CD4-positive, CD25-positive, alpha-beta regulatory T cell (primary cell): Measurements from ENCODE around the gene SLC41A3. TPM values are rescaled to one million over a fixed set of nuclear protein-coding genes. Genes with fewer than 3 reads are reported as not detected.
"Not testable (repeated sequence)": the region's sequence is repeated elsewhere in the genome, so short reads cannot be mapped to it uniquely, and the experiment has no call there.

Experiments used
- ATAC-seq, 2 donors: fragments of 150-1000 bp; cut with Tn5 transposase; one replicate each; pipeline ENCODE4 v1.10.0; 2021; ENCODE audit warnings: low read depth in 2 of 2, moderate number of reproducible peaks in 2 of 2, moderate library complexity in 1 of 2
- DNase-seq, 3 donors: peaks; one replicate each; pipeline versions ENCODE4 v3.0.0 to v3.0.0-alpha.2; 2012 to 2022; ENCODE audit warnings: mixed read lengths in 1 of 3
- H3K27ac ChIP-seq: one replicate; pipeline ENCODE4 v1.7.0; 2013; ENCODE audit warnings: mild to moderate bottlenecking, low read length; ENCODE audit not compliant: insufficient read depth, poor library complexity, severe bottlenecking
- H3K27me3 ChIP-seq: one replicate; pipeline ENCODE4 v1.7.0; 2013; ENCODE audit warnings: low read length; ENCODE audit not compliant: control insufficient read depth, insufficient read depth
- H3K36me3 ChIP-seq: one replicate; pipeline ENCODE4 v1.7.0; 2013; ENCODE audit warnings: mild to moderate bottlenecking, low read length, moderate library complexity; ENCODE audit not compliant: control insufficient read depth, insufficient read depth
- H3K4me1 ChIP-seq: 2 replicates; pipeline ENCODE4 v1.7.0; 2013; ENCODE audit warnings: mild to moderate bottlenecking, low read length; ENCODE audit not compliant: insufficient read depth, control insufficient read depth, poor library complexity, severe bottlenecking
- H3K4me3 ChIP-seq: one replicate; pipeline ENCODE4 v1.7.0; 2013; ENCODE audit warnings: low read depth, mild to moderate bottlenecking, low read length, moderate library complexity
- H3K9me3 ChIP-seq, 2 experiments: 1 replicate in 1 of 2; 2 replicates in 1 of 2; pipeline ENCODE4 v1.7.0; 2013; ENCODE audit warnings: low read length in 2 of 2, mild to moderate bottlenecking in 1 of 2, moderate library complexity in 1 of 2; ENCODE audit not compliant: control insufficient read depth in 2 of 2
- H3K27ac Mint-ChIP-seq, 3 donors: one replicate each; pipeline ENCODE4 v1.8.0; 2020 to 2022; ENCODE audit warnings: mild to moderate bottlenecking in 3 of 3, mixed read lengths in 3 of 3, moderate library complexity in 2 of 3
- H3K27me3 Mint-ChIP-seq: one replicate; pipeline ENCODE4 v1.8.0; 2022; ENCODE audit warnings: mild to moderate bottlenecking, mixed read lengths
- H3K36me3 Mint-ChIP-seq: one replicate; pipeline ENCODE4 v1.8.0; 2020; ENCODE audit warnings: mixed read lengths
- H3K4me1 Mint-ChIP-seq, 4 donors: one replicate each; pipeline ENCODE4 v1.8.0; 2020 to 2022; ENCODE audit warnings: mixed read lengths in 4 of 4, mild to moderate bottlenecking in 1 of 4
- H3K4me3 Mint-ChIP-seq, 4 donors: one replicate each; pipeline ENCODE4 v1.8.0; 2020 to 2022; ENCODE audit warnings: mild to moderate bottlenecking in 4 of 4, mixed read lengths in 4 of 4, moderate library complexity in 3 of 4
- H3K9me3 Mint-ChIP-seq, 7 donors: one replicate each; pipeline ENCODE4 v1.8.0; 2020 to 2022; ENCODE audit warnings: mixed read lengths in 7 of 7, mild to moderate bottlenecking in 3 of 7, moderate library complexity in 2 of 7
- polyA plus RNA-seq, 4 donors: library from polyadenylated mRNA; unstranded; fragments of 300-500 nt; fragmentation: Illumina TruSeq; gene quantifications; one replicate each; pipeline ENCODE4 v1.2.3, GENCODE V29; 2021
- total RNA-seq: library from RNA; stranded (reverse); gene quantifications from one replicate; pipeline ENCODE4 v1.2.3, GENCODE V29; 2022

Gene SLC41A3
- total and polyA plus RNA-seq, 5 donors from 2014 or later: 31.2 to 51.3 (median 40.3) TPM

- Mint-ChIP-seq H3K27ac (no peak overlapping the region), H3K4me3 (no peak overlapping the region), H3K4me1 (no peaks in the 10 kb centered on the region), H3K9me3 (peaks cover 0 to 2% (median 0%) of the 10 kb centered on the region in 7 donors), H3K36me3 (no peaks in the 10 kb centered on the region), H3K27me3 (peaks cover 11% of the 10 kb centered on the region)
- DNase-seq (no peak), ATAC-seq (no peak)
- Histone ChIP-seq H3K9me3 (no peaks in the 10 kb centered on the region), H3K36me3 (no peaks in the 10 kb centered on the region), H3K27me3 (peaks cover 7% of the 10 kb centered on the region), H3K4me3 (no peak overlapping the region), H3K27ac (no peak overlapping the region), H3K4me1 (no peaks in the 10 kb centered on the region)
Measured at GRCh38 chr3:125958511-125959316, 125.2 kb downstream of the SLC41A3 start.

DNA sequence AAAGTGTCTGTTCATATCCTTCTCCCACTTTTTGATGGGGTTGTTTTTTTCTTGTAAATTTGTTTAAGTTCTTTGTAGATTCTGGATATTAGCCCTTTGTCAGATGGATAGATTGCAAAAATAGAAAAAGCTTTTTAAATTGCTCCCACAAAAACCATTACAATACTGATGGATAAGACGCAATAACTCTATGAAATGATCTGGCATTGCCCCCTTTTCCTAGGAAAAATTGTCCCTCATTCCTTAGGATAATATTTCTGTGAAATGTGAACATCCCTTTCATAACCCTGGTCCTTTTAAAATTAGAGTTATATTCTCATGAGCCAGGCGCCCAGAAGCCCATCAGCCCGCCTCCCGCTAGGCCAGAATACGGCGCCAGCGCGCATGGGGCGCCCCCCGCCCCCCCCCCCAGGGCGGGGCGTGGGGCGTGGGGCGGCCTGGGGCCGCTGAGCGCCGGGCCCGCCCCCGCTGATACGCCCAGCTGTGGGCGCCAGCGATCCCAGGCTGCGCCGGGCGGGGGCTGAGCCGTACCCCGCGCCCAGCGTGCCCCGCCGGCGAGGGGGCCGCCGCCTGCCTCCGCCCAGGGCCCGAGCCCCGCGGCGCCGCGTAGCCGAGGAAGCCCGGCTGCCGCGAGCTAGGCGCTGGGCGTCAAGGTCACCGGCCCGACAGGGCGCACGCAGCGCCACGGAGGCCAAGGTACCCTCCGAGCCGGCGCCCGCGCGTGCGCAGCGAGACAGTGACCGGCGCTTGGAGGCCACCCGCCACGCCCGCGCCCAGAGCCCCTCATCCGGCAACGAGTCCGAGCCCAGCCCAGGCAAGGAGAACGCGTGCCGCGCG, 126.0 kb downstream of the SLC41A3 start:
- H3K9me3 Mint-ChIP-seq: peaks cover 0 to 2% (median 0%) of the 10 kb centered on the region in 7 donors
- H3K27me3 ChIP-seq: peaks cover 7% of the 10 kb centered on the region
- H3K4me3 ChIP-seq: no peak overlapping the region
- H3K4me1 Mint-ChIP-seq: no peaks in the 10 kb centered on the region
- no peaks in the 10 kb centered on the region for H3K36me3 Mint-ChIP-seq
- no peaks in the 10 kb centered on the region for H3K36me3 ChIP-seq
- no peaks in the 10 kb centered on the region for H3K4me1 ChIP-seq
- no peak overlapping the region for H3K27ac Mint-ChIP-seq
- H3K9me3 ChIP-seq: no peaks in the 10 kb centered on the region
- ATAC-seq (no peak), DNase-seq (no peak)
- peaks cover 11% of the 10 kb centered on the region for H3K27me3 Mint-ChIP-seq
- no peak overlapping the region for H3K27ac ChIP-seq
- H3K4me3 Mint-ChIP-seq: no peak overlapping the region

GRCh38 chr3:125957020-125957419, 126.9 kb downstream of the SLC41A3 start:
- not testable (repeated sequence) for H3K9me3 ChIP-seq, H3K4me1 Mint-ChIP-seq, H3K9me3 Mint-ChIP-seq, H3K36me3 Mint-ChIP-seq, H3K4me3 ChIP-seq, H3K4me1 ChIP-seq, ATAC-seq, H3K27ac ChIP-seq, H3K36me3 ChIP-seq, DNase-seq, H3K27me3 ChIP-seq, H3K4me3 Mint-ChIP-seq, H3K27ac Mint-ChIP-seq
- peaks cover 18% of the 10 kb centered on the region for H3K27me3 Mint-ChIP-seq

Other genes with a start within 250 kb of the SLC41A3 start
- gene ROPN1B, start 114.9 kb downstream of the SLC41A3 start, total RNA-seq: not detected
- under 1 TPM in 1 of 4 donors, not detected in 3; 0.12 TPM for gene ROPN1B, start 114.9 kb downstream of the SLC41A3 start, polyA plus RNA-seq
- not detected for gene ALDH1L1, start 96.5 kb upstream of the SLC41A3 start, total RNA-seq
- gene ALDH1L1, start 96.5 kb upstream of the SLC41A3 start, polyA plus RNA-seq: under 1 TPM in 1 of 4 donors, not detected in 3; 0.08 TPM